Fibroblast of lung (primary cell): ENCODE measurements around the gene KIF21B. TPM values are rescaled to one million over a fixed set of nuclear protein-coding genes. Genes with fewer than 3 reads are reported as not detected.

Experiments used
- DNase-seq, 2 donors: peaks; one replicate each; pipeline versions ENCODE4 v3.0.0 to v3.0.0-alpha.2; 2010; ENCODE audit warnings: low read depth in 2 of 2
- H2AFZ ChIP-seq: 2 replicates; pipeline ENCODE4 v1.5.1; 2012; ENCODE audit warnings: low read length, control low read depth, inconsistent platforms
- H3K27ac ChIP-seq: 2 replicates; pipeline ENCODE4 v1.5.1; 2011; ENCODE audit warnings: low read length, control low read depth; ENCODE audit not compliant: insufficient read depth
- H3K27me3 ChIP-seq: 2 replicates; pipeline ENCODE4 v1.5.1; 2011; ENCODE audit warnings: mild to moderate bottlenecking, low read length; ENCODE audit not compliant: control insufficient read depth, insufficient read depth
- H3K36me3 ChIP-seq: 2 replicates; pipeline ENCODE4 v1.5.1; 2011; ENCODE audit warnings: low read length; ENCODE audit not compliant: control insufficient read depth, insufficient read depth
- H3K4me1 ChIP-seq: 2 replicates; pipeline ENCODE4 v1.5.1; 2011; ENCODE audit warnings: low read length; ENCODE audit not compliant: control insufficient read depth, insufficient read depth; ENCODE audit errors: extremely low read depth
- H3K4me2 ChIP-seq: 2 replicates; pipeline ENCODE4 v1.5.1; 2011; ENCODE audit warnings: low read length, control low read depth; ENCODE audit not compliant: insufficient read depth; ENCODE audit errors: extremely low read depth
- H3K4me3 ChIP-seq, 4 experiments: fragments of 200-600 bp in 1 of 4; sonication (generic) in 1 of 4; replicated peaks in 1 of 4; 2 replicates each; pipeline ENCODE4 v1.5.1; 2011 to 2016; ENCODE audit warnings: low read length in 4 of 4, low read depth in 3 of 4, mild to moderate bottlenecking in 3 of 4, control low read depth in 2 of 4, inconsistent platforms in 1 of 4, mixed read lengths in 1 of 4; ENCODE audit not compliant: insufficient read depth in 1 of 4; ENCODE audit errors: control extremely low read depth in 1 of 4
- H3K79me2 ChIP-seq: 2 replicates; pipeline ENCODE4 v1.5.1; 2012; ENCODE audit warnings: mild to moderate bottlenecking, low read length, inconsistent platforms; ENCODE audit not compliant: control insufficient read depth, insufficient read depth
- H3K9ac ChIP-seq: 2 replicates; pipeline ENCODE4 v1.5.1; 2011; ENCODE audit warnings: mild to moderate bottlenecking, low read length, control low read depth; ENCODE audit not compliant: insufficient read depth
- H3K9me3 ChIP-seq: 2 replicates; pipeline ENCODE4 v1.5.1; 2012; ENCODE audit warnings: low read depth, low read length; ENCODE audit not compliant: control insufficient read depth, insufficient read depth
- H4K20me1 ChIP-seq: 2 replicates; pipeline ENCODE4 v1.5.1; 2011; ENCODE audit warnings: low read length; ENCODE audit not compliant: control insufficient read depth, insufficient read depth; ENCODE audit errors: extremely low read depth
- EZH2 ChIP-seq: IDR thresholded peaks from 2 replicates; pipeline ENCODE4 v1.5.1; 2012; ENCODE audit warnings: low read length, control low read depth, mild to moderate bottlenecking; ENCODE audit errors: missing control alignments
- polyA plus RNA-seq, 2 donors: library from polyadenylated mRNA; depleted of rRNA in 1 of 2; stranded (reverse) in 1 of 2; unstranded in 1 of 2; fragments of >200 nt; gene quantifications; 2 replicates each; pipeline ENCODE4 v1.2.1, GENCODE V29; 2011 to 2012; ENCODE audit warnings: missing spikeins in 1 of 2
- total RNA-seq: library from RNA; depleted of rRNA; stranded (reverse); fragments of >200 nt; gene quantifications from 2 replicates; pipeline ENCODE4 v1.2.1, GENCODE V29; 2014
- TF ChIP-seq, protein P1 (sequence below), 2 donors: IDR thresholded peaks in 1 of 2; conservative IDR thresholded peaks in 1 of 2; 1 replicate in 1 of 2; 2 replicates in 1 of 2; pipeline ENCODE4 v1.5.1; 2011 to 2012; ENCODE audit warnings: low read length in 2 of 2, control low read depth in 1 of 2, inconsistent platforms in 1 of 2, low read depth in 1 of 2, mild to moderate bottlenecking in 1 of 2

The KIF21B gene
- total and polyA plus RNA-seq, 2 donors (not counting 1 experiment from before 2014, with no cell fraction given) = under 0.01 to 0.08 TPM

DNA sequence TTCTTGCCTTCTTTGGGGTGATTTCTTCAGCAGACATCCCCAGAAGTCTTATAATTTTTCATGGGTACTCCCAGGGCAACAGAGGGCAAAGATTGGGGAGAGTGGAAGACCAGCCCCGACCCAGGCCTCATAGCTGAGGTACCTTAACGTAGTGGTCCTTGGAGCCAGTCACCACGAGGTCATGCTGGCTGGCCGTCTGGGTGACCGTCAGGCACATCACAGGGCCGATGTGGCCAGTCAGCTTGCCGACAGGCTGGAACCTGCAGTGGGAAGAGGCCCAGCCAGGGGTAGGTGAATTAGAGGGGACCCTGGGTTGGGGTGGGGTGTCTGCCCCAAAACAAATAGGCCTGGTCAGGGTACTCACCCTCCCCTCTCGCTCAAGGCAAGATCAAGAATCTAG, 46.9 kb downstream of the KIF21B start:
- Histone ChIP-seq H2AFZ (no peak overlapping the region), H3K36me3 (no peaks in the 10 kb centered on the region), H3K4me1 (no peaks in the 10 kb centered on the region), H3K4me3 (no peak overlapping the region), H4K20me1 (no peaks in the 10 kb centered on the region), H3K27ac (no peak overlapping the region), H3K79me2 (no peaks in the 10 kb centered on the region), H3K9me3 (no peaks in the 10 kb centered on the region), H3K4me2 (no peak overlapping the region), H3K27me3 (peaks cover 3% of the 10 kb centered on the region), H3K9ac (no peak overlapping the region)
- no peak for TF ChIP-seq EZH2
- TF ChIP-seq, protein P1, sequence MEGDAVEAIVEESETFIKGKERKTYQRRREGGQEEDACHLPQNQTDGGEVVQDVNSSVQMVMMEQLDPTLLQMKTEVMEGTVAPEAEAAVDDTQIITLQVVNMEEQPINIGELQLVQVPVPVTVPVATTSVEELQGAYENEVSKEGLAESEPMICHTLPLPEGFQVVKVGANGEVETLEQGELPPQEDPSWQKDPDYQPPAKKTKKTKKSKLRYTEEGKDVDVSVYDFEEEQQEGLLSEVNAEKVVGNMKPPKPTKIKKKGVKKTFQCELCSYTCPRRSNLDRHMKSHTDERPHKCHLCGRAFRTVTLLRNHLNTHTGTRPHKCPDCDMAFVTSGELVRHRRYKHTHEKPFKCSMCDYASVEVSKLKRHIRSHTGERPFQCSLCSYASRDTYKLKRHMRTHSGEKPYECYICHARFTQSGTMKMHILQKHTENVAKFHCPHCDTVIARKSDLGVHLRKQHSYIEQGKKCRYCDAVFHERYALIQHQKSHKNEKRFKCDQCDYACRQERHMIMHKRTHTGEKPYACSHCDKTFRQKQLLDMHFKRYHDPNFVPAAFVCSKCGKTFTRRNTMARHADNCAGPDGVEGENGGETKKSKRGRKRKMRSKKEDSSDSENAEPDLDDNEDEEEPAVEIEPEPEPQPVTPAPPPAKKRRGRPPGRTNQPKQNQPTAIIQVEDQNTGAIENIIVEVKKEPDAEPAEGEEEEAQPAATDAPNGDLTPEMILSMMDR (conservative IDR thresholded peaks at IDR 0.05 in 1 of 2, IDR thresholded peaks at IDR 0.05 in 1 of 2; ENCODE audit: low read depth in 1 of 2, low read length in 2 of 2) = no peak
- DNase-seq = no peak

DNA sequence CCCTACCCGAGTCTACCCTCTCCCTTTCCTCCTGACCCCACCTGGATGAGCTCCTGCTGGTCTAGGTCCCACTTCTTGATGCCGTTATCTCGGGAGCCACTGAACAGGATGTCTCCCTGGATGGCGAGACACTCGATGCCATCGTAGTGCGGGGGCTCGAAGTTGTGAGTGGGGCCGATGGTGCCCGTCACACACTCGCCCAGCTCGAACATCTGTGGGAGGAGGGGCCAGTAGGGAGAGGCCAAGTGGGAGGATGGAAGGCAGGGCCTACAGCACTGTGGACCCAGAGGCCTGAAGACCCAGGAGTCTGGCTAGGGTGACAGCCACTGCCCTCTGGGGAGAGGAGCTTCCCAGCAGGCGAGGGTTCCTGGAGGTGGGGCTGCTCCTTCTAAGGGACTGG, 48.1 kb downstream of the KIF21B start:
- Histone ChIP-seq H2AFZ (no peak overlapping the region), H3K9me3 (no peaks in the 10 kb centered on the region), H3K4me1 (no peaks in the 10 kb centered on the region), H3K9ac (no peak overlapping the region), H3K4me3 (no peak overlapping the region), H3K36me3 (no peaks in the 10 kb centered on the region), H3K27me3 (no peaks in the 10 kb centered on the region), H3K27ac (no peak overlapping the region), H4K20me1 (no peaks in the 10 kb centered on the region), H3K79me2 (no peaks in the 10 kb centered on the region), H3K4me2 (no peak overlapping the region)
- TF ChIP-seq, protein P1 (conservative IDR thresholded peaks at IDR 0.05 in 1 of 2, IDR thresholded peaks at IDR 0.05 in 1 of 2; ENCODE audit: low read depth in 1 of 2, low read length in 2 of 2) = no peak
- no peak for TF ChIP-seq EZH2
- DNase-seq = no peak

DNA sequence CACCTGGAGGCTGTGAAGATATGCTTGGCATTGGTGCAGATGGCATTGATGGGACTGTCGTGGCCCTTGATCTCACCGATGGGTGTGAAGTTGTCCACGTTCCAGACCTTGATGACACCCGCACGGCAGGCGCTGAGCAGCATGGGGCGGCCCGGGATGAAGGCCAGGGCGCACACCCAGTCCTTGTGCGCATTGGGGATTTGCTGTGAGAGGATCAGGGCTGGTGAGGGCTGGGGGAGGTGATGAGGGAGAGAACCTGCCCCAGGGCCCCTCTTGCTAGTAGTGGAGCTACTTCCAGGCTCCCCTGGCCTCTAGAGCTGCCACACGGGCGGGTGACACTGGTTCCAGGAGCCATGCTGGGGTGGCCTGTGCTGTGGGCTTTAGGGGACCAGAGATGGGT, 48.8 kb downstream of the KIF21B start:
- Histone ChIP-seq H3K4me3 (no peak overlapping the region), H3K27ac (no peak overlapping the region), H3K9me3 (no peaks in the 10 kb centered on the region), H2AFZ (no peak overlapping the region), H3K9ac (no peak overlapping the region), H3K79me2 (no peaks in the 10 kb centered on the region), H3K4me1 (no peaks in the 10 kb centered on the region), H4K20me1 (no peaks in the 10 kb centered on the region), H3K4me2 (no peak overlapping the region), H3K36me3 (no peaks in the 10 kb centered on the region), H3K27me3 (no peaks in the 10 kb centered on the region)
- no peak for DNase-seq
- TF ChIP-seq, protein P1 (conservative IDR thresholded peaks at IDR 0.05 in 1 of 2, IDR thresholded peaks at IDR 0.05 in 1 of 2; ENCODE audit: low read depth in 1 of 2, low read length in 2 of 2) = no peak
- TF ChIP-seq EZH2 = no peak
